Endothelial cell of umbilical vein (primary cell): ENCODE measurements around the gene SEMA5A. TPM values are rescaled to one million over a fixed set of nuclear protein-coding genes. Genes with fewer than 3 reads are reported as not detected.

Experiments
- BruUV-seq: library from RNA; stranded (reverse); fragments of 400-500 nt; replicated peaks from 2 replicates; lab custom pipeline; 2021; lab: Mats Ljungman, UMichigan
- CTCF ChIA-PET: fragments of 300-600, 350-600 bp; sonication (Branson Sonifier 250); formaldehyde crosslinking; loops from one replicate; lab custom pipeline; 2021; ENCODE audit warnings: antibody characterized with exemption, inconsistent platforms; lab: Charles Lee
- POLR2A ChIA-PET: fragments of 300-600, 350-600 bp; sonication (Branson Sonifier 250); formaldehyde crosslinking; loops from one replicate; lab custom pipeline; 2021; ENCODE audit warnings: antibody characterized with exemption, inconsistent platforms; lab: Charles Lee
- DNase-seq: peaks from one replicate; pipeline ENCODE4 v3.0.0-alpha.2; 2011; ENCODE audit warnings: low read depth, low spot score
- FAIRE-seq: peaks from 2 replicates; lab custom pipeline; 2011; peaks lifted over from hg19 to GRCh38; lab: Jason Lieb, UNC
- H2AFZ ChIP-seq: 2 replicates; pipeline ENCODE4 v1.6.0; 2012; ENCODE audit warnings: low read depth, low read length, control low read depth, inconsistent platforms
- H3K27ac ChIP-seq: 2 replicates; pipeline ENCODE4 v1.5.1; 2011; ENCODE audit warnings: low read depth, mild to moderate bottlenecking, control low read depth, low read length, moderate library complexity; ENCODE audit not compliant: insufficient read depth
- H3K27me3 ChIP-seq, 2 experiments: 2 replicates each; pipeline versions ENCODE4 v1.6.0 to v1.6.1; 2011; ENCODE audit warnings: low read length in 2 of 2, mixed read lengths in 1 of 2; ENCODE audit not compliant: control insufficient read depth in 2 of 2, insufficient read depth in 2 of 2
- H3K36me3 ChIP-seq, 2 experiments: 2 replicates in 1 of 2; 3 replicates in 1 of 2; pipeline ENCODE4 v1.5.1; 2011; ENCODE audit warnings: low read length in 2 of 2, mild to moderate bottlenecking in 1 of 2, moderate library complexity in 1 of 2; ENCODE audit not compliant: control insufficient read depth in 2 of 2, insufficient read depth in 2 of 2; ENCODE audit errors: extremely low read depth in 1 of 2
- H3K4me1 ChIP-seq: 3 replicates; pipeline ENCODE4 v1.5.1; 2011; ENCODE audit warnings: mild to moderate bottlenecking, low read length; ENCODE audit not compliant: control insufficient read depth, insufficient read depth; ENCODE audit errors: extremely low read depth
- H3K4me2 ChIP-seq: 2 replicates; pipeline ENCODE4 v1.6.1; 2011; ENCODE audit warnings: low read length, control low read depth, mixed read lengths; ENCODE audit not compliant: insufficient read depth
- H3K4me3 ChIP-seq, 3 experiments: fragments of 200-600 bp in 1 of 3; sonication (generic), shearing (Covaris generic) in 1 of 3; replicated peaks in 1 of 3; 2 replicates each; pipeline ENCODE4 v1.5.1; 2011 to 2016; ENCODE audit warnings: control low read depth in 3 of 3, low read length in 3 of 3, mild to moderate bottlenecking in 2 of 3, inconsistent platforms in 1 of 3, low read depth in 1 of 3, moderate library complexity in 1 of 3; ENCODE audit not compliant: insufficient read depth in 1 of 3
- H3K79me2 ChIP-seq: 2 replicates; pipeline ENCODE4 v1.6.0; 2012; ENCODE audit warnings: low read length, inconsistent platforms; ENCODE audit not compliant: control insufficient read depth, insufficient read depth
- H3K9ac ChIP-seq: replicated peaks from 2 replicates; pipeline ENCODE3; 2011; ENCODE audit warnings: low read length, control low read depth; ENCODE audit not compliant: insufficient read depth; ENCODE audit errors: extremely low read depth
- H3K9me1 ChIP-seq: replicated peaks from 3 replicates; pipeline ENCODE4 v1.6.0; 2011; ENCODE audit warnings: mild to moderate bottlenecking, low read length; ENCODE audit not compliant: control insufficient read depth, insufficient read depth; ENCODE audit errors: extremely low read depth
- H3K9me3 ChIP-seq: replicated peaks from 2 replicates; pipeline ENCODE4 v1.5.1; 2012; ENCODE audit warnings: low read length, inconsistent platforms; ENCODE audit not compliant: control insufficient read depth, insufficient read depth
- H4K20me1 ChIP-seq: replicated peaks from 2 replicates; pipeline ENCODE3; 2011; ENCODE audit warnings: mild to moderate bottlenecking, low read length; ENCODE audit not compliant: control insufficient read depth, insufficient read depth; ENCODE audit errors: extremely low read depth
- CTCF ChIP-seq, 2 donors: IDR thresholded peaks; 1 replicate in 1 of 2; 2 replicates in 1 of 2; pipeline ENCODE4 v1.5.1; 2011; ENCODE audit warnings: low read length in 2 of 2, mild to moderate bottlenecking in 2 of 2, moderate library complexity in 2 of 2, control low read depth in 1 of 2, inconsistent platforms in 1 of 2, low read depth in 1 of 2; ENCODE audit not compliant: insufficient read depth in 1 of 2; ENCODE audit errors: extremely low read depth in 1 of 2
- EZH2 ChIP-seq: IDR thresholded peaks from 2 replicates; pipeline ENCODE4 v1.6.1; 2012; ENCODE audit warnings: borderline replicate concordance, low read depth, mild to moderate bottlenecking, moderate library complexity, low read length, inconsistent platforms; ENCODE audit not compliant: severe bottlenecking
- FOS ChIP-seq: IDR thresholded peaks from 2 replicates; pipeline ENCODE4 v1.6.1; 2011; ENCODE audit warnings: mild to moderate bottlenecking, low read length, moderate library complexity, borderline replicate concordance; ENCODE audit not compliant: insufficient read depth
- GATA2 ChIP-seq: IDR thresholded peaks from 2 replicates; pipeline ENCODE4 v1.7.0; 2011; ENCODE audit warnings: low read depth, mild to moderate bottlenecking, moderate library complexity, mixed read lengths, low read length; ENCODE audit not compliant: insufficient read length, insufficient read depth
- JUN ChIP-seq: IDR thresholded peaks from 2 replicates; pipeline ENCODE4 v1.6.1; 2011; ENCODE audit warnings: borderline replicate concordance, low read depth; ENCODE audit not compliant: insufficient read length, insufficient read depth
- MYC ChIP-seq: IDR thresholded peaks from one replicate; pipeline ENCODE4 v1.6.1; 2011; ENCODE audit warnings: mild to moderate bottlenecking, low read depth, low read length
- POLR2A ChIP-seq: IDR thresholded peaks from 2 replicates; pipeline ENCODE4 v1.6.1; 2012; ENCODE audit warnings: low read depth, mild to moderate bottlenecking, control low read depth, low read length
- POLR2AphosphoS5 ChIP-seq: IDR thresholded peaks from 2 replicates; pipeline ENCODE4 v1.6.1; 2012; ENCODE audit warnings: low read depth, mild to moderate bottlenecking, control low read depth, low read length, moderate library complexity; ENCODE audit not compliant: insufficient read depth
- dilution Hi-C: fragments of 300-500 bp; cut with MboI; formaldehyde crosslinking; loops from one replicate; pipeline ENCODE4 v1.15.0; 2019; ENCODE audit warnings: low sequenced_read_pairs; ENCODE audit not compliant: extremely low pct_ligation_motif_present
- intact Hi-C: fragments of 100-400 bp; cut with micrococcal nuclease; formaldehyde crosslinking; loops from one replicate; pipeline ENCODE4 v1.10.0; 2022
- polyA plus RNA-seq, 4 experiments: library from polyadenylated mRNA; depleted of rRNA in 3 of 4; stranded (reverse) in 3 of 4; unstranded in 1 of 4; fragments of >200 nt; gene quantifications; 2 replicates each; pipeline versions ENCODE4 v1.2.1 to v1.2.3, GENCODE V29; 2011 to 2012; ENCODE audit warnings: missing spikeins in 1 of 4
- total RNA-seq: library from RNA; stranded (reverse); gene quantifications from 2 replicates; pipeline ENCODE4 v1.2.3, GENCODE V29; 2021
- TF ChIP-seq, protein P1 (sequence below): IDR thresholded peaks from 2 replicates; pipeline ENCODE4 v1.6.1; 2011; ENCODE audit not compliant: insufficient read depth, insufficient read length

The SEMA5A gene
- total and polyA plus RNA-seq, 2 donors (not counting 3 experiments of a cell fraction or from before 2014, with no cell fraction given): 0.04 to 0.06 TPM

- no TSS peak for BruUV-seq
- FAIRE-seq: no peak
Measured at GRCh38 chr5:9570876-9571275, 25.0 kb upstream of the SEMA5A start.

More at GRCh38 chr5:9570876-9571275, 25.0 kb upstream of the SEMA5A start:
- Histone ChIP-seq H2AFZ (no peak overlapping the region), H3K4me2 (no peak overlapping the region), H3K79me2 (no peaks in the 10 kb centered on the region), H3K9me1 (no peaks in the 10 kb centered on the region), H3K9ac (no peak overlapping the region), H3K27ac (no peak overlapping the region), H3K4me3 (no peak overlapping the region), H4K20me1 (no peaks in the 10 kb centered on the region), H3K27me3 (no peaks in the 10 kb centered on the region), H3K9me3 (no peaks in the 10 kb centered on the region), H3K4me1 (no peaks in the 10 kb centered on the region), H3K36me3 (no peaks in the 10 kb centered on the region)
- DNase-seq: no peak
- intact Hi-C loops (no loop called here), dilution Hi-C loops (no loop called here)
- ChIA-PET CTCF (no interaction called here), POLR2A (no interaction called here)
- TF ChIP-seq FOS: no peak
- TF ChIP-seq, protein P1, sequence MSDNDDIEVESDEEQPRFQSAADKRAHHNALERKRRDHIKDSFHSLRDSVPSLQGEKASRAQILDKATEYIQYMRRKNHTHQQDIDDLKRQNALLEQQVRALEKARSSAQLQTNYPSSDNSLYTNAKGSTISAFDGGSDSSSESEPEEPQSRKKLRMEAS: no peak
- no peak for TF ChIP-seq POLR2A
- TF ChIP-seq JUN: no peak
- no peak for TF ChIP-seq GATA2
- TF ChIP-seq CTCF (IDR thresholded peaks at IDR 0.05; ENCODE audit: extremely low read depth in 1 of 2, insufficient read depth in 1 of 2, low read depth in 1 of 2, low read length in 2 of 2): no peak
- no peak for TF ChIP-seq POLR2AphosphoS5
- TF ChIP-seq MYC: no peak
- TF ChIP-seq EZH2: no peak
